WTC11 (cell line): ENCODE measurements around the gene LZTR1. TPM values are rescaled to one million over a fixed set of nuclear protein-coding genes. Genes with fewer than 3 reads are reported as not detected.

Experiments used
- ATAC-seq: fragments of 200-7000 bp; cut with Tn5 transposase; 2 replicates; pipeline ENCODE4 v1.10.0; 2021; ENCODE audit warnings: mild to moderate bottlenecking, moderate library complexity
- CTCF ChIA-PET: fragments of 300-600 bp; sonication (Branson Sonifier 250); formaldehyde crosslinking; loops from one replicate; lab custom pipeline; 2021; ENCODE audit warnings: antibody characterized with exemption; lab: Charles Lee
- POLR2A ChIA-PET: fragments of 350-600 bp; sonication (Branson Sonifier 250); formaldehyde crosslinking; loops from one replicate; lab custom pipeline; 2021; ENCODE audit warnings: antibody characterized with exemption; lab: Charles Lee
- DNase-seq: peaks from one replicate; pipeline ENCODE4 v3.0.0; 2021; ENCODE audit warnings: low spot score
- H3K27ac Mint-ChIP-seq: 2 replicates; pipeline ENCODE4 v1.8.0; 2021; ENCODE audit warnings: mixed read lengths
- H3K27me3 Mint-ChIP-seq: 2 replicates; pipeline ENCODE4 v1.8.0; 2021; ENCODE audit warnings: low read depth, mild to moderate bottlenecking, moderate library complexity, mixed read lengths
- H3K36me3 Mint-ChIP-seq: 2 replicates; pipeline ENCODE4 v1.8.0; 2021; ENCODE audit warnings: mixed read lengths
- H3K4me1 Mint-ChIP-seq: 2 replicates; pipeline ENCODE4 v1.8.0; 2022; ENCODE audit warnings: mixed read lengths
- H3K4me3 Mint-ChIP-seq: 2 replicates; pipeline ENCODE4 v1.8.0; 2021; ENCODE audit warnings: mild to moderate bottlenecking, moderate library complexity, mixed read lengths
- H3K9me3 Mint-ChIP-seq: 2 replicates; pipeline ENCODE4 v1.8.0; 2021; ENCODE audit warnings: mixed read lengths
- ARID4B ChIP-seq: sonication (generic); formaldehyde crosslinking; IDR thresholded peaks from 2 replicates; pipeline ENCODE4 v1.8.0; 2023; ENCODE audit warnings: missing genetic modification reagents, mild to moderate bottlenecking, borderline replicate concordance
- CDX4 ChIP-seq: fragments of 250-450 bp; sonication (Bioruptor Pico); IDR thresholded peaks from 2 replicates; pipeline ENCODE4 v1.9.0; 2021; ENCODE audit warnings: moderate library complexity, mild to moderate bottlenecking, inconsistent platforms, borderline replicate concordance
- E2F1 ChIP-seq: sonication (generic); formaldehyde crosslinking; IDR thresholded peaks from 2 replicates; pipeline ENCODE4 v1.8.0; 2022; ENCODE audit warnings: mild to moderate bottlenecking, missing genetic modification reagents
- ETV6 ChIP-seq: sonication (generic); formaldehyde crosslinking; IDR thresholded peaks from 2 replicates; pipeline ENCODE4 v1.8.1; 2022; ENCODE audit warnings: mild to moderate bottlenecking, missing genetic modification reagents
- GABPB1 ChIP-seq: sonication (generic); formaldehyde crosslinking; IDR thresholded peaks from 2 replicates; pipeline ENCODE4 v1.8.1; 2023; ENCODE audit warnings: mild to moderate bottlenecking, missing genetic modification reagents
- HMGXB4 ChIP-seq: sonication (generic); formaldehyde crosslinking; IDR thresholded peaks from 2 replicates; pipeline ENCODE4 v1.8.1; 2023; ENCODE audit warnings: mild to moderate bottlenecking, moderate library complexity, missing genetic modification reagents
- KAT7 ChIP-seq: sonication (generic); formaldehyde crosslinking; IDR thresholded peaks from 2 replicates; pipeline ENCODE4 v1.8.1; 2023; ENCODE audit warnings: missing genetic modification reagents, mild to moderate bottlenecking, borderline replicate concordance
- PRDM15 ChIP-seq: sonication (generic); formaldehyde crosslinking; IDR thresholded peaks from 2 replicates; pipeline ENCODE4 v1.8.0; 2022; ENCODE audit warnings: missing genetic modification reagents
- SMAD4 ChIP-seq: sonication (generic); formaldehyde crosslinking; IDR thresholded peaks from 2 replicates; pipeline ENCODE4 v1.8.0; 2022; ENCODE audit warnings: mild to moderate bottlenecking, missing genetic modification reagents
- TCF7 ChIP-seq: sonication (generic); formaldehyde crosslinking; IDR thresholded peaks from 2 replicates; pipeline ENCODE4 v1.8.0; 2022; ENCODE audit warnings: mild to moderate bottlenecking, low read depth, missing genetic modification reagents, moderate library complexity
- TEAD4 ChIP-seq: sonication (generic); formaldehyde crosslinking; IDR thresholded peaks from 2 replicates; pipeline ENCODE4 v1.8.0; 2022; ENCODE audit warnings: mild to moderate bottlenecking, missing genetic modification reagents
- ZBTB43 ChIP-seq: sonication (generic); formaldehyde crosslinking; IDR thresholded peaks from 2 replicates; pipeline ENCODE4 v1.8.1; 2023; ENCODE audit warnings: mild to moderate bottlenecking, missing genetic modification reagents
- total RNA-seq: library from RNA; stranded (reverse); gene quantifications from 3 replicates; pipeline ENCODE4 v1.2.3, GENCODE V29; 2021

LZTR1 gene
- total RNA-seq, 1 experiment from 2014 or later, result 38.3 TPM

- Mint-ChIP-seq H3K27me3 (peaks cover 7% of the 10 kb centered on the region; the same call in 1 of the 2 replicates), H3K36me3 (peaks cover 39% of the 10 kb centered on the region), H3K4me3 (no peak overlapping the region), H3K9me3 (no peaks in the 10 kb centered on the region), H3K4me1 (peaks cover 11% of the 10 kb centered on the region), H3K27ac (no peak overlapping the region)
- ATAC-seq (no peak), DNase-seq (no peak)
- TF ChIP-seq SMAD4 (CRISPR knock-in tag) (no peak), ZBTB43 (CRISPR knock-in tag) (no peak), ARID4B (CRISPR knock-in tag) (no peak), HMGXB4 (CRISPR knock-in tag) (no peak), ETV6 (CRISPR knock-in tag) (no peak), KAT7 (CRISPR knock-in tag) (no peak), CDX4 (CRISPR knock-in tag) (no peak), PRDM15 (CRISPR knock-in tag) (no peak), TCF7 (CRISPR knock-in tag) (no peak), TEAD4 (CRISPR knock-in tag) (no peak)
- ChIA-PET POLR2A (no interaction called here), CTCF (interaction anchor here (0.6 kb wide), 1 partner anchor 36 kb away, joined by 3 read pairs; the partner anchor contains the start of gene CRKL)
Measured at GRCh38 chr22:20953342-20953608, 28.8 kb upstream of the LZTR1 start.

- Mint-ChIP-seq H3K9me3 (no peaks in the 10 kb centered on the region), H3K27ac (peak overlapping the region; percentile 68; the same call in 1 of the 2 replicates), H3K27me3 (peaks cover 10% of the 10 kb centered on the region; the same call in 1 of the 2 replicates), H3K4me1 (peaks cover 12% of the 10 kb centered on the region), H3K36me3 (peaks cover 39% of the 10 kb centered on the region), H3K4me3 (no peak overlapping the region)
- no peak for TF ChIP-seq E2F1 (CRISPR knock-in tag)
- peak; percentile 99 for TF ChIP-seq GABPB1 (CRISPR knock-in tag)
- POLR2A ChIA-PET, result interaction anchor here (1.2 kb wide), 1 partner anchor 28 kb away, joined by 3 read pairs; the partner anchor contains the start of gene LZTR1
- no peak for DNase-seq
- no peak for ATAC-seq
- CTCF ChIA-PET, result interaction anchor here (0.6 to 5.1 kb wide), 3 partner anchors 36 to 69 kb away, joined by 3 to 72 read pairs (median 3); partner anchors contain the start of gene CRKL
Measured at GRCh38 chr22:20953668-20954500, 28.2 kb upstream of the LZTR1 start.
